K562 (cell line): Measurements from ENCODE around the gene HNRNPDL. TPM values are rescaled to one million over a fixed set of nuclear protein-coding genes. Genes with fewer than 3 reads are reported as not detected.

Experiments
- CTBP1 ChIP-seq: fragments of 450-650 bp; IDR thresholded peaks from 2 replicates; pipeline ENCODE4 v1.6.1; 2016; ENCODE audit warnings: borderline replicate concordance
- FOXJ3 ChIP-seq: sonication (generic); formaldehyde crosslinking; IDR thresholded peaks from 2 replicates; pipeline ENCODE4 v1.4.0; 2020; ENCODE audit warnings: mild to moderate bottlenecking, missing genetic modification reagents
- GABPB1 ChIP-seq: sonication (generic); formaldehyde crosslinking; IDR thresholded peaks from 2 replicates; pipeline ENCODE4 v1.8.0; 2022; ENCODE audit warnings: mild to moderate bottlenecking, missing genetic modification reagents
- LEF1 ChIP-seq: fragments of 450-650 bp; IDR thresholded peaks from 2 replicates; pipeline ENCODE4 v1.6.1; 2016; ENCODE audit warnings: mild to moderate bottlenecking
- MTA1 ChIP-seq: fragments of 450-650 bp; IDR thresholded peaks from 2 replicates; pipeline ENCODE4 v1.6.1; 2017; ENCODE audit warnings: borderline replicate concordance
- NR2C1 ChIP-seq, 2 experiments: fragments of 450-650 bp; IDR thresholded peaks; 2 replicates each; pipeline ENCODE4 v1.6.1; 2017; ENCODE audit warnings: mild to moderate bottlenecking in 2 of 2, antibody characterized with exemption in 1 of 2, inconsistent platforms in 1 of 2, missing compliant biosample characterization in 1 of 2, missing genetic modification characterization in 1 of 2
- NR2C2 ChIP-seq, 2 experiments: fragments of 200-800 bp in 1 of 2; sonication (Bioruptor generic) in 1 of 2; sonication (generic) in 1 of 2; formaldehyde crosslinking in 1 of 2; IDR thresholded peaks; 2 replicates each; pipeline versions ENCODE4 v1.6.1 to v1.8.0; 2016 to 2022; ENCODE audit warnings: mild to moderate bottlenecking in 1 of 2, missing compliant biosample characterization in 1 of 2, missing genetic modification characterization in 1 of 2, missing genetic modification reagents in 1 of 2
- SMAD4 ChIP-seq: fragments of 250-450 bp; sonication (Bioruptor Pico); conservative IDR thresholded peaks from 2 replicates; pipeline ENCODE4 v1.8.0; 2021; ENCODE audit warnings: inconsistent platforms, mild to moderate bottlenecking, moderate library complexity
- SMC3 ChIP-seq: conservative IDR thresholded peaks from 2 replicates; pipeline ENCODE4 v1.6.1; 2011; ENCODE audit warnings: low read depth, low read length, improper control_type of control experiment; ENCODE audit not compliant: insufficient read depth
- THRAP3 ChIP-seq: fragments of 450-650 bp; IDR thresholded peaks from 2 replicates; pipeline ENCODE4 v1.6.1; 2016; ENCODE audit warnings: mild to moderate bottlenecking, inconsistent platforms, borderline replicate concordance
- ZNF12 ChIP-seq: sonication (generic); formaldehyde crosslinking; IDR thresholded peaks from 2 replicates; pipeline ENCODE4 v1.4.0; 2020; ENCODE audit warnings: mild to moderate bottlenecking, missing genetic modification reagents
- ZNF589 ChIP-seq: fragments of 200-800 bp; sonication (Bioruptor generic); IDR thresholded peaks from 2 replicates; pipeline ENCODE4 v1.6.1; 2016; ENCODE audit warnings: low read depth, missing genetic modification characterization, missing compliant biosample characterization
- polyA plus RNA-seq, 8 experiments: library from polyadenylated mRNA; depleted of rRNA in 4 of 8; stranded (reverse) in 5 of 8; unstranded in 3 of 8; fragments of >200 nt; fragmentation: Nextera tagmentation in 2 of 8; fragmentation: Illumina TruSeq in 1 of 8; extraction: Ambion mirVana in 2 of 8; extraction: Trizol in 1 of 8; gene quantifications; 2 replicates each; pipeline versions ENCODE4 v1.2.1 to v1.2.3, GENCODE V29; 2011 to 2014; ENCODE audit warnings: inconsistent platforms in 1 of 8, missing spikeins in 1 of 8
- total RNA-seq, 7 experiments: library from RNA; depleted of rRNA in 6 of 7; stranded (reverse); fragments of >200 nt in 6 of 7; fragmentation: Illumina TruSeq in 2 of 7; extraction: Trizol in 2 of 7; gene quantifications; 2 replicates each; pipeline versions ENCODE4 v1.2.1 to v1.2.3, GENCODE V29; 2011 to 2021; ENCODE audit warnings: low replicate concordance in 1 of 7
- TF ChIP-seq, protein P1 (sequence below), 2 experiments: fragments of 450-650 bp; formaldehyde crosslinking in 1 of 2; IDR thresholded peaks; 2 replicates each; pipeline versions ENCODE4 v1.4.0 to v1.6.1; 2014 to 2020; ENCODE audit warnings: mild to moderate bottlenecking in 2 of 2, borderline replicate concordance in 1 of 2, low read depth in 1 of 2
- TF ChIP-seq, protein P2 (sequence below): sonication (generic); formaldehyde crosslinking; IDR thresholded peaks from 2 replicates; pipeline ENCODE4 v1.8.0; 2022; ENCODE audit warnings: mild to moderate bottlenecking, missing genetic modification reagents
- TF ChIP-seq, protein P3 (sequence below): fragments of 250-450 bp; sonication (Bioruptor Pico); IDR thresholded peaks from 2 replicates; pipeline ENCODE4 v1.5.0; 2020; ENCODE audit warnings: mild to moderate bottlenecking, borderline replicate concordance

The HNRNPDL gene
- total and polyA plus RNA-seq, 9 of the 15 experiments (the other 6 are each of a cell fraction or from before 2014, with no cell fraction given) = 243 to 652 (median 351) TPM

DNA sequence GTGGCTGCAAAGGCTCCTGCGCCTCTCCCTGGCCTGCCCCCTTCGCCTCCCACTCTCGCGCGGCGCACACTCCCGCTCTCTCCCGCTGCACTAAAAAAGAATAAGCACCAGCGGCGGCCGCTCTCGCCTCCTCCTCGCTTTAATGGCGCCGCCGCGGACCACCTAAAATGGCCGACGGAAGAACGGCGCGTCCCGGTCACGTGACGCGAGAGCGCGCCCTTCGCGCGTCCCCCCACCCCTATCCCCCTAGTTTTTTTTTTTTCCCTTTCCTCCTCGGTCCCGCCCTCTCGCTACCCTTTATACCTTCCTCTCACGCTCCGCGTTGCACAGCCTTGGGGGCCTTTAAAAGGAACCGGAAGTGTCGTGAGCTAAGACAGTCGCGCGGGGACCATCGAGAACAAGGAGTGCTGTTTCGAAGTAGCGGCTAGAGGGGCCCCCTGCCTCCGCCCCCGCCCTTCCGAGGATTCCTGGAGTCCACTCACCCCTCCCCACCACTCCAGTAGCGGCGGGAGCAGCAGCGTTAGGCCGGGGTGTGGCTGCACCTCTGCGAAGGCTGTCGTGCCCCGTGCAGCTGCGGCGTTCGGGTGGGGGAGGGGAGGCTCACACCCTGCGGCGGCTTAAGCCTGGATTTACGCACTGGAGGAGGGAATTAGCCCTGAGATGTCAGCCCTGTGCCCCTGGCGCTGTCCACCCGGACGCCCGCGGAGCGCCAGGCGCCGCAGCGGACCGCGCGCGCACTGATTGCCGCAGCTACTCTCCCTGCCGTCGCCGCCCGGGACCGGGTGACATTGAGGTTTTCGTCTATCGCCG lies 56.2 kb downstream of the HNRNPDL start, which contains the start of gene HNRNPD (continued):
- TF ChIP-seq SMAD4 (CRISPR knock-in tag) (peak; percentile 26), NR2C2 (CRISPR knock-in tag; IDR thresholded peaks at IDR 0.05) (0 out of 2 replicates have a peak, but pooled peaks have one; percentile 59), NR2C2 (tag; IDR thresholded peaks at IDR 0.05) (peak; percentile 81), THRAP3 (no peak), FOXJ3 (CRISPR knock-in tag) (no peak), NR2C1 (IDR thresholded peaks at IDR 0.05) (peak; percentile 64; the same call in 1 of the 2 replicates), NR2C1 (tag; IDR thresholded peaks at IDR 0.05) (0 out of 2 replicates have a peak, but pooled peaks have one; percentile 26), ZNF589 (peak; percentile 83), LEF1 (no peak; the same call in 1 of the 2 replicates), GABPB1 (CRISPR knock-in tag) (peak; percentile 92), SMC3 (0 out of 2 replicates have a peak, but pooled peaks have one; percentile 22), CTBP1 (peak; percentile 98), MTA1 (0 out of 2 replicates have a peak, but pooled peaks have one; percentile 55), ZNF12 (CRISPR knock-in tag) (peak; percentile 84)
- TF ChIP-seq, protein P1, sequence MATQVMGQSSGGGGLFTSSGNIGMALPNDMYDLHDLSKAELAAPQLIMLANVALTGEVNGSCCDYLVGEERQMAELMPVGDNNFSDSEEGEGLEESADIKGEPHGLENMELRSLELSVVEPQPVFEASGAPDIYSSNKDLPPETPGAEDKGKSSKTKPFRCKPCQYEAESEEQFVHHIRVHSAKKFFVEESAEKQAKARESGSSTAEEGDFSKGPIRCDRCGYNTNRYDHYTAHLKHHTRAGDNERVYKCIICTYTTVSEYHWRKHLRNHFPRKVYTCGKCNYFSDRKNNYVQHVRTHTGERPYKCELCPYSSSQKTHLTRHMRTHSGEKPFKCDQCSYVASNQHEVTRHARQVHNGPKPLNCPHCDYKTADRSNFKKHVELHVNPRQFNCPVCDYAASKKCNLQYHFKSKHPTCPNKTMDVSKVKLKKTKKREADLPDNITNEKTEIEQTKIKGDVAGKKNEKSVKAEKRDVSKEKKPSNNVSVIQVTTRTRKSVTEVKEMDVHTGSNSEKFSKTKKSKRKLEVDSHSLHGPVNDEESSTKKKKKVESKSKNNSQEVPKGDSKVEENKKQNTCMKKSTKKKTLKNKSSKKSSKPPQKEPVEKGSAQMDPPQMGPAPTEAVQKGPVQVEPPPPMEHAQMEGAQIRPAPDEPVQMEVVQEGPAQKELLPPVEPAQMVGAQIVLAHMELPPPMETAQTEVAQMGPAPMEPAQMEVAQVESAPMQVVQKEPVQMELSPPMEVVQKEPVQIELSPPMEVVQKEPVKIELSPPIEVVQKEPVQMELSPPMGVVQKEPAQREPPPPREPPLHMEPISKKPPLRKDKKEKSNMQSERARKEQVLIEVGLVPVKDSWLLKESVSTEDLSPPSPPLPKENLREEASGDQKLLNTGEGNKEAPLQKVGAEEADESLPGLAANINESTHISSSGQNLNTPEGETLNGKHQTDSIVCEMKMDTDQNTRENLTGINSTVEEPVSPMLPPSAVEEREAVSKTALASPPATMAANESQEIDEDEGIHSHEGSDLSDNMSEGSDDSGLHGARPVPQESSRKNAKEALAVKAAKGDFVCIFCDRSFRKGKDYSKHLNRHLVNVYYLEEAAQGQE (IDR thresholded peaks at IDR 0.05; ENCODE audit: borderline replicate concordance) = peak; percentile 83
- TF ChIP-seq, protein P1 (CRISPR knock-in tag; IDR thresholded peaks at IDR 0.05; ENCODE audit: low read depth) = peak; percentile 86; the same call in 1 of the 2 replicates
- TF ChIP-seq, protein P2, sequence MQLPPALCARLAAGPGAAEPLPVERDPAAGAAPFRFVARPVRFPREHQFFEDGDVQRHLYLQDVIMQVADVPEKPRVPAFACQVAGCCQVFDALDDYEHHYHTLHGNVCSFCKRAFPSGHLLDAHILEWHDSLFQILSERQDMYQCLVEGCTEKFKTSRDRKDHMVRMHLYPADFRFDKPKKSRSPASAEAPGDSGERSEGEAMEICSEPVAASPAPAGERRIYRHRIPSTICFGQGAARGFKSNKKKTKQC (CRISPR knock-in tag) = peak; percentile 62; the same call in 1 of the 2 replicates
- TF ChIP-seq, protein P3, sequence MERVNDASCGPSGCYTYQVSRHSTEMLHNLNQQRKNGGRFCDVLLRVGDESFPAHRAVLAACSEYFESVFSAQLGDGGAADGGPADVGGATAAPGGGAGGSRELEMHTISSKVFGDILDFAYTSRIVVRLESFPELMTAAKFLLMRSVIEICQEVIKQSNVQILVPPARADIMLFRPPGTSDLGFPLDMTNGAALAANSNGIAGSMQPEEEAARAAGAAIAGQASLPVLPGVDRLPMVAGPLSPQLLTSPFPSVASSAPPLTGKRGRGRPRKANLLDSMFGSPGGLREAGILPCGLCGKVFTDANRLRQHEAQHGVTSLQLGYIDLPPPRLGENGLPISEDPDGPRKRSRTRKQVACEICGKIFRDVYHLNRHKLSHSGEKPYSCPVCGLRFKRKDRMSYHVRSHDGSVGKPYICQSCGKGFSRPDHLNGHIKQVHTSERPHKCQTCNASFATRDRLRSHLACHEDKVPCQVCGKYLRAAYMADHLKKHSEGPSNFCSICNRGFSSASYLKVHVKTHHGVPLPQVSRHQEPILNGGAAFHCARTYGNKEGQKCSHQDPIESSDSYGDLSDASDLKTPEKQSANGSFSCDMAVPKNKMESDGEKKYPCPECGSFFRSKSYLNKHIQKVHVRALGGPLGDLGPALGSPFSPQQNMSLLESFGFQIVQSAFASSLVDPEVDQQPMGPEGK (CRISPR knock-in tag) = no peak
